Measurements from ENCODE around the gene CDK19. TPM values are rescaled to one million over a fixed set of nuclear protein-coding genes. Genes with fewer than 3 reads are reported as not detected.
"Not testable (repeated sequence)": the region's sequence is repeated elsewhere in the genome, so short reads cannot be mapped to it uniquely, and the experiment has no call there.

Gene CDK19
- total RNA-seq, 4 donors from 2014 or later: 12.9 to 23.2 (median 13.2) TPM

DNA sequence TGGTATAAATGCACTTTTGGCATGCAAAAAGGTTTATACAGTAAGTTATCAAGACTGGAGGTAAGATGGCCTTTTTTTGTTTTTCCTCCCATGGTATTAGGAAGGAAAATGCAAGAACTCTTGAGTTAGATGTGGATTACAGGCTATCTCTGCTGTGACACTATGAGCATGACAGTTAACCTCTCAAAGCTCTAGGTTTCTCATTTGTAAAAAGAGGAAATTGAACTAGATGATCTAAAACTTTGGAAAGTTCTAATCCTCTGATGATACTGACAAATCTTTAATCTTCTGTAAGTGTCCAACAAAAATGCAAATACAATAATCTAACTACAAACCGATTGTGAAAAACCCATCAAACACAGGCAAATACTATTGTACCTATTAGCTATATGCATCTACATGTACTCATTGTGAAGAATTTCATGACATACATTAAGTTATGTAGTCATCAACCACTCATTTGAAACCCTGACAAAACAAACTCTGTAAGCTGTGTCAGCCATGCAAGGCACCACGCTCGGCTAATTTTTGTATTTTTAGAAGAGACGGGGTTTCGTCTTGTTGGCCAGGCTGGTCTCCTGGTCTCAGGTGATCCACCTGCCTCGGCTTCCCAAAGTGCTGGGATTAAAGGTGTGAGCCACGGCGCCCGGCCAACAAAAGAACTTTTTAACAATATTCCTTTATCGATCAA is 4.2 kb downstream of the CDK19 start:
- Histone ChIP-seq H3K36me3 (no peaks in the 10 kb centered on the region), H3K27ac (no peak overlapping the region), H3K27me3 (no peaks in the 10 kb centered on the region), H3K4me1 (peaks cover 0 to 18% (median 7%) of the 10 kb centered on the region in 3 donors), H3K9me3 (no peaks in the 10 kb centered on the region), H3K4me3 (no peak overlapping the region)
- WGBS, 2 donors (ENCODE audit: low coverage in 1 of 2): 92 to 95% methylated on average over 9 to 10 of the region's 10 CpGs
- ATAC-seq: no peak
- TF ChIP-seq POLR2A (IDR thresholded peaks at IDR 0.05): no peak
- TF ChIP-seq, protein P1, sequence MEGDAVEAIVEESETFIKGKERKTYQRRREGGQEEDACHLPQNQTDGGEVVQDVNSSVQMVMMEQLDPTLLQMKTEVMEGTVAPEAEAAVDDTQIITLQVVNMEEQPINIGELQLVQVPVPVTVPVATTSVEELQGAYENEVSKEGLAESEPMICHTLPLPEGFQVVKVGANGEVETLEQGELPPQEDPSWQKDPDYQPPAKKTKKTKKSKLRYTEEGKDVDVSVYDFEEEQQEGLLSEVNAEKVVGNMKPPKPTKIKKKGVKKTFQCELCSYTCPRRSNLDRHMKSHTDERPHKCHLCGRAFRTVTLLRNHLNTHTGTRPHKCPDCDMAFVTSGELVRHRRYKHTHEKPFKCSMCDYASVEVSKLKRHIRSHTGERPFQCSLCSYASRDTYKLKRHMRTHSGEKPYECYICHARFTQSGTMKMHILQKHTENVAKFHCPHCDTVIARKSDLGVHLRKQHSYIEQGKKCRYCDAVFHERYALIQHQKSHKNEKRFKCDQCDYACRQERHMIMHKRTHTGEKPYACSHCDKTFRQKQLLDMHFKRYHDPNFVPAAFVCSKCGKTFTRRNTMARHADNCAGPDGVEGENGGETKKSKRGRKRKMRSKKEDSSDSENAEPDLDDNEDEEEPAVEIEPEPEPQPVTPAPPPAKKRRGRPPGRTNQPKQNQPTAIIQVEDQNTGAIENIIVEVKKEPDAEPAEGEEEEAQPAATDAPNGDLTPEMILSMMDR (IDR thresholded peaks at IDR 0.05): no peak
- TF ChIP-seq EP300 (IDR thresholded peaks at IDR 0.05): no peak
- no peak for TF ChIP-seq POLR2AphosphoS5 (IDR thresholded peaks at IDR 0.05)

DNA sequence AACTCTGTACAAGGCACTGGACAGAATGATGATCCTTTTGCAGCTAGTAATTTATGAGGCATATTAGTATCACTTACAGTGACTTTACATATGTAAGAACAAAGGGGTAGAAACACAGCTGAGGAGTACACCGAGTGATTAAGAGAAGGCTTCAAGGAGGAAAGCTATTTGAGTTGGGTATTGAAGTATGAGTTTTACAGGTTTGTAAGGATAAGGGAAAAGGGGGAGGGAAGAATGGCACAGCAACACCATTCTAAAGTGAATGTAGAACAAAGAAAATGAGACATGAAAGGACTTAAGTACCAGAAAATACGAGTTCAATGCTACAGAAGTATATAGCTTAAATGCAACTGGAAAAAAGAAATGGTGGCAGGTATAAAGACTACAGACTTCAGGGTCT is 5.5 kb downstream of the CDK19 start:
- no peaks in the 10 kb centered on the region for H3K27me3 ChIP-seq
- no peak overlapping the region for H3K4me3 ChIP-seq
- no peak for ATAC-seq
- 93 to 95% methylated on average over 2 of the region's 2 CpGs for WGBS, 2 donors (ENCODE audit: low coverage in 1 of 2)
- H3K36me3 ChIP-seq: no peaks in the 10 kb centered on the region
- H3K4me1 ChIP-seq: peaks cover 0 to 15% (median 7%) of the 10 kb centered on the region in 3 donors
- H3K9me3 ChIP-seq: no peaks in the 10 kb centered on the region
- no peak for TF ChIP-seq EP300 (IDR thresholded peaks at IDR 0.05)
- no peak for TF ChIP-seq POLR2A (IDR thresholded peaks at IDR 0.05)
- TF ChIP-seq, protein P1 (IDR thresholded peaks at IDR 0.05): no peak
- TF ChIP-seq POLR2AphosphoS5 (IDR thresholded peaks at IDR 0.05): no peak
- no peak overlapping the region for H3K27ac ChIP-seq

DNA sequence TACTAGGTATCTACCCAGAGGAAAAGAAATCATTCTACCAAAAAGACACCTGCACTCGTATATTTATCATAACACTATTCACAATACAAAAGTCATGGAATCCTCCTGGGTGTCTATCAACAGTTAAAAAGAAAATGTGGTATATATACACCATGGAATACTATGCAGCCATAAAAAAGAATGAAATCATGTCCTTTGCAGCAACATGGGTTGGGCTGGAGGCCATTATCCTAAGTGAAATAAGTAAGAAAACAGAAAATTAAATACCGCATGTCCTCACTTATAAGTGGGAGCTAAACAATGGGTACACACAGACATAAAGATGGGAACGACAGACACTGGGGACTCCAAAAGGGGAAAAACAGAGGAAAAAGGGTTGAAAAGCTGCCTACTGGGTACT is 13.1 kb downstream of the CDK19 start:
- not testable (repeated sequence) for H3K9me3 ChIP-seq, H3K36me3 ChIP-seq, H3K27ac ChIP-seq, H3K4me1 ChIP-seq, ATAC-seq, H3K27me3 ChIP-seq, H3K4me3 ChIP-seq
- WGBS, 2 donors (ENCODE audit: low coverage in 1 of 2): 93 to 97% methylated on average over 3 of the region's 3 CpGs

DNA sequence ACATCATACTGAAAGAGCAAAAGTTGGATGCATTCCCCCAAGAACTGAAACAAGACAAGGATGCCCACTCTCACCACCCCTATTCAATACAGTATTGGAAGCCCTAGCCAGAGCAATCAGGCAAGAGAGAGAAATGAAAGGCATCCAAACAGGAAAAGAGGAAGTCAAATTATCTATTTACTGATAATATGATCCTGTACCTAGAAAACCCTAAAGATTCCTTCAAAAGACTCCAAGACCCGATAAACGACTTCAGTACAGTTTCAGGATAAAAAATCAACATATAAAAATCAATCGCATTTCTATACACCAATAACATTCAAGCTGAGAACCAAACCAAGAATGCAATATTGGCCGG is 14.5 kb downstream of the CDK19 start:
- TF ChIP-seq POLR2A (IDR thresholded peaks at IDR 0.05) (no peak), POLR2AphosphoS5 (IDR thresholded peaks at IDR 0.05) (no peak), EP300 (IDR thresholded peaks at IDR 0.05) (no peak)
- TF ChIP-seq, protein P1 (IDR thresholded peaks at IDR 0.05): no peak
- H3K9me3 ChIP-seq: no peaks in the 10 kb centered on the region

DNA sequence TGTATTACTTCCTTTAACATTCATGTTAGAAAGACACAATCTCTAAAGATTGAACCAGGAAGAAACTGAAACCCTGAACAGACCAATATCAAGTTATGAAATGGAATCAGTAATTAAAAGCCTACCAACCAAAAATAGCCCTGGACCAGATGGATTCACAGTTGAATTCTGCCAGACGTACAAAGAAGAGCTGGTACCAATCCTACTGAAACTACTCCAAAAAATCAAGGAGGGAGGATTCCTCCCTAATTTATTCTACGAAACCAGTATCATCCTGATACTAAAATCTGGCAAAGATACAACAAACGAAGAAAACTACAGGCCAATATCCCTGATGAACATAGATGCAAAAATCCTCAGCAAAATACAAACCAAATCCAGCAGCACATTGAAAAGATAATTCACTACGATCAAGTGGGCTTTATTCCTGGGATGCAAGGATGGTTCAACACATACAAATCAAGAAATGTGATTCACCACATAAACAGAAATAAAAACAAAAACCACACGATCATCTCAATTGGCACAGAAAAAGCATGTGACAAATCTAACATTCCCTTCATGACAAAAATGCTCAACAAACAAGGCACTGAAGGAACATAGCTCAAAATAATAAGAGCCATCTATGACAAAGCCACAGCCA is 15.0 kb downstream of the CDK19 start:
- no peaks in the 10 kb centered on the region for H3K27me3 ChIP-seq
- H3K27ac ChIP-seq: no peak overlapping the region
- H3K4me1 ChIP-seq: no peaks in the 10 kb centered on the region
- H3K36me3 ChIP-seq: no peaks in the 10 kb centered on the region
- 89 to 100% methylated on average over 3 to 5 of the region's 5 CpGs for WGBS, 2 donors (ENCODE audit: low coverage in 1 of 2)
- ATAC-seq: no peak
- H3K9me3 ChIP-seq: no peaks in the 10 kb centered on the region
- no peak for TF ChIP-seq EP300 (IDR thresholded peaks at IDR 0.05)
- TF ChIP-seq POLR2A (IDR thresholded peaks at IDR 0.05): no peak
- no peak for TF ChIP-seq POLR2AphosphoS5 (IDR thresholded peaks at IDR 0.05)
- TF ChIP-seq, protein P1 (IDR thresholded peaks at IDR 0.05): no peak
- H3K4me3 ChIP-seq: no peak overlapping the region

More for the DNA sequence above, 14.5 kb downstream of the CDK19 start:
- Histone ChIP-seq H3K27ac (no peak overlapping the region), H3K4me1 (no peaks in the 10 kb centered on the region), H3K4me3 (no peak overlapping the region), H3K27me3 (no peaks in the 10 kb centered on the region), H3K36me3 (no peaks in the 10 kb centered on the region)
- ATAC-seq: no peak
- 88 to 91% methylated on average over 4 of the region's 4 CpGs for WGBS, 2 donors (ENCODE audit: low coverage in 1 of 2)
